NB4 (cell line): Measurements from ENCODE around the gene SLC38A4.

Experiments
- DNase-seq: peaks from one replicate; pipeline ENCODE4 v3.0.0; 2010; ENCODE audit warnings: low read depth
- H3K4me3 ChIP-seq: one replicate; pipeline ENCODE4 v1.5.1; 2011; ENCODE audit warnings: mild to moderate bottlenecking, low read depth, low read length, moderate library complexity
- CTCF ChIP-seq: IDR thresholded peaks from one replicate; pipeline ENCODE4 v1.5.1; 2012; ENCODE audit warnings: low read depth, low read length
- MYC ChIP-seq: IDR thresholded peaks from 2 replicates; pipeline ENCODE4 v1.6.1; 2011; ENCODE audit warnings: low read depth, low read length
- POLR2A ChIP-seq: IDR thresholded peaks from 2 replicates; pipeline ENCODE4 v1.6.1; 2011; ENCODE audit warnings: mild to moderate bottlenecking; ENCODE audit not compliant: insufficient read length; ENCODE audit errors: extremely low read depth
- TF ChIP-seq, protein P1 (sequence below): IDR thresholded peaks from 2 replicates; pipeline ENCODE4 v1.6.1; 2011; ENCODE audit warnings: low read depth, low read length

SLC38A4 gene, protein sequence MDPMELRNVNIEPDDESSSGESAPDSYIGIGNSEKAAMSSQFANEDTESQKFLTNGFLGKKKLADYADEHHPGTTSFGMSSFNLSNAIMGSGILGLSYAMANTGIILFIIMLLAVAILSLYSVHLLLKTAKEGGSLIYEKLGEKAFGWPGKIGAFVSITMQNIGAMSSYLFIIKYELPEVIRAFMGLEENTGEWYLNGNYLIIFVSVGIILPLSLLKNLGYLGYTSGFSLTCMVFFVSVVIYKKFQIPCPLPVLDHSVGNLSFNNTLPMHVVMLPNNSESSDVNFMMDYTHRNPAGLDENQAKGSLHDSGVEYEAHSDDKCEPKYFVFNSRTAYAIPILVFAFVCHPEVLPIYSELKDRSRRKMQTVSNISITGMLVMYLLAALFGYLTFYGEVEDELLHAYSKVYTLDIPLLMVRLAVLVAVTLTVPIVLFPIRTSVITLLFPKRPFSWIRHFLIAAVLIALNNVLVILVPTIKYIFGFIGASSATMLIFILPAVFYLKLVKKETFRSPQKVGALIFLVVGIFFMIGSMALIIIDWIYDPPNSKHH

GRCh38 chr12:46825591-46826414 lies at the start of gene SLC38A4:
TSS of gene SLC38A4 (minus strand) at chr12:46825997. CDS start at chr12:46793071, 32,926 bp downstream.
- no peak for TF ChIP-seq MYC
- TF ChIP-seq, protein P1, sequence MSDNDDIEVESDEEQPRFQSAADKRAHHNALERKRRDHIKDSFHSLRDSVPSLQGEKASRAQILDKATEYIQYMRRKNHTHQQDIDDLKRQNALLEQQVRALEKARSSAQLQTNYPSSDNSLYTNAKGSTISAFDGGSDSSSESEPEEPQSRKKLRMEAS = no peak
- TF ChIP-seq CTCF = no peak
- no peak for TF ChIP-seq POLR2A
- no peak for DNase-seq
- no peak within 1 kb of the TSS for H3K4me3 ChIP-seq

DNA sequence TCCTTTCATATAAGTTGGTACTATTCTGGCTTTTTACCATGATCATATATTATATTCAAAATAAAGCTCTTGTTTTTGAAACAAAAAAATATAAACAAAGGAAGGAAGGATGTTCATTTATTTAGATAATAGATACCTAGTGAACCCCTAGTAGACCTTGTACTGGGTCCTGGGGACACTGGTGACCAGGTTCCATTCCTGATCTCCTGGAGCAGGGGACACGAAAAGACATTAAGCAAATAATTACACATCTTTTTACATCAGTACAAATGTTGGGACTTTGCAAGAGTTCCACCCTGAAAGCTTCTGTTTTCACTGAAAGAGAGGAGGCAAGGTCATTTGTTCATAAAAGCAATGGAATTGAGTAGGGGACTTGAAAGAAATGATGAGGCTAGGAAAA lies 49.3 kb upstream of the SLC38A4 start:
- TF ChIP-seq CTCF (no peak), MYC (no peak), POLR2A (no peak)
- TF ChIP-seq, protein P1 = no peak
- no peak overlapping the region for H3K4me3 ChIP-seq
- no peak for DNase-seq

DNA sequence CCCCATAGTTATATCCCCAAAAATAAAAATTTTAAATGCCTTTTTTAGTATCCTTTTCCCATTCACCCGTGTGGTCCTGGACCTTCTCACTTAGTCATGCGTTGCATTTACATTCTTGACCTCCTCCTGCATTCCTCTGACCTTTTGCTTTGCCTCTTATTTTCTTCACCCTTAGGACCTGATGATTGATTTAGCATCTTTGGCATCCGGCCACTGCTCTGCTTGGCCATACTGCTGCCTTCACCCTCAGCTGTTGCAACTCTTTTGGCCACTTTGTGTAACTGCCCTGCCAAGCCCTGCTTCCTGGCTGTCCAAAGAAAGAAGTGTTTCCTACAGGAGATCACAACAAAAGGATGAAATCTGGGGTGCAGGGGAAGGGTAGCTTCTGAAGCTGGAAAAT lies 48.8 kb upstream of the SLC38A4 start:
- TF ChIP-seq, protein P1 = no peak
- TF ChIP-seq POLR2A = no peak
- TF ChIP-seq MYC = no peak
- no peak for TF ChIP-seq CTCF
- no peak overlapping the region for H3K4me3 ChIP-seq
- DNase-seq = no peak

GRCh38 chr12:46872135-46872534 lies 46.3 kb upstream of the SLC38A4 start:
- DNase-seq = no peak
- TF ChIP-seq CTCF = no peak
- no peak overlapping the region for H3K4me3 ChIP-seq

DNA sequence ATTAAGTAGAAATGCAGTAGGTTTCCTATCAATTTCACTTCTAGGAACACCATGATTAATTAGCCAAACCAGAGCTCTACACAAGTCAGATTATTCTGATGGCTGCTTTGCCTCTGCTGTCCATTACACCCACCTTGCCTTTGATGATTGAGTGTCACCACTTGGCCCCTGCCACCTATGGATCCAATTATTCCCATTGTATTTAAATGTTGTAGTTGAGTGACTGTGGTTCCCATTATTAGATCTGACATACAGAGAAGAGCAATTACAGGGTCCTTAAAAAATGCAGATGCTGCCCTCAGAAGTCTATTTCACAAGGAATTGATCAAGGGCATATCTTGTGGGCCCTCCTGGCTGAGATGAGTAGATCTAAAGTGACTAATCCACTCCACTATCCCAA lies 39.5 kb upstream of the SLC38A4 start:
- no peak for DNase-seq
- no peak for TF ChIP-seq CTCF
- no peak for TF ChIP-seq MYC
- no peak for TF ChIP-seq POLR2A
- TF ChIP-seq, protein P1 = no peak
- H3K4me3 ChIP-seq = no peak overlapping the region
